ENCODE measurements around the gene DPY19L1. TPM values are rescaled to one million over a fixed set of nuclear protein-coding genes. Genes with fewer than 3 reads are reported as not detected.
"Not testable (repeated sequence)": the region's sequence is repeated elsewhere in the genome, so short reads cannot be mapped to it uniquely, and the experiment has no call there.

The DPY19L1 gene
- total RNA-seq, 4 donors from 2014 or later: 3.8 to 7.3 (median 5.0) TPM

GRCh38 chr7:34931739-34932138, 105.5 kb downstream of the DPY19L1 start:
- 95 to 98% methylated on average over 1 of the region's 1 CpG for WGBS, 2 donors
- TF ChIP-seq POLR2A (IDR thresholded peaks at IDR 0.05) (no peak), CTCF (IDR thresholded peaks at IDR 0.05) (no peak)
- DNase-seq (ENCODE audit: low spot score in 2 of 2): no peak
- intact Hi-C loops (cut with DNase I; ENCODE audit: low total_unique reads): no loop called here
- no peak overlapping the region for H3K4me3 ChIP-seq (ENCODE audit: low read depth, poor library complexity, severe bottlenecking)

GRCh38 chr7:34929783-34930182, 107.5 kb downstream of the DPY19L1 start:
- DNase-seq (ENCODE audit: low spot score in 2 of 2); H3K4me3 ChIP-seq (ENCODE audit: low read depth, poor library complexity, severe bottlenecking); intact Hi-C loops (cut with DNase I; ENCODE audit: low total_unique reads): not testable (repeated sequence)
- WGBS, 2 donors: 76 to 85% methylated on average over 6 of the region's 6 CpGs

GRCh38 chr7:34928560-34928959, 108.7 kb downstream of the DPY19L1 start:
- WGBS, 2 donors: 77 to 81% methylated on average over 1 of the region's 1 CpG
- no peak overlapping the region for H3K4me3 ChIP-seq (ENCODE audit: low read depth, poor library complexity, severe bottlenecking)
- TF ChIP-seq POLR2A (IDR thresholded peaks at IDR 0.05): no peak
- TF ChIP-seq CTCF (IDR thresholded peaks at IDR 0.05): no peak
- intact Hi-C loops (cut with DNase I; ENCODE audit: low total_unique reads): no loop called here
- no peak for DNase-seq (ENCODE audit: low spot score in 2 of 2)

- 58 to 64% methylated on average over 5 of the region's 5 CpGs for WGBS, 2 donors
- intact Hi-C loops (cut with DNase I; ENCODE audit: low total_unique reads): no loop called here
- no peak for DNase-seq (ENCODE audit: low spot score in 2 of 2)
Observed at GRCh38 chr7:34928052-34928451, 109.2 kb downstream of the DPY19L1 start.

GRCh38 chr7:34920470-34920869, 116.8 kb downstream of the DPY19L1 start:
- DNase-seq (ENCODE audit: low spot score in 2 of 2); H3K4me3 ChIP-seq (ENCODE audit: low read depth, poor library complexity, severe bottlenecking); intact Hi-C loops (cut with DNase I; ENCODE audit: low total_unique reads): not testable (repeated sequence)
- 80 to 89% methylated on average over 4 of the region's 4 CpGs for WGBS, 2 donors

More at GRCh38 chr7:34928052-34928451, 109.2 kb downstream of the DPY19L1 start:
- TF ChIP-seq POLR2A (IDR thresholded peaks at IDR 0.05): no peak
- no peak for TF ChIP-seq CTCF (IDR thresholded peaks at IDR 0.05)
- H3K4me3 ChIP-seq (ENCODE audit: low read depth, poor library complexity, severe bottlenecking): no peak overlapping the region

GRCh38 chr7:34919038-34919437, 118.2 kb downstream of the DPY19L1 start:
- H3K4me3 ChIP-seq (ENCODE audit: low read depth, poor library complexity, severe bottlenecking); intact Hi-C loops (cut with DNase I; ENCODE audit: low total_unique reads); DNase-seq (ENCODE audit: low spot score in 2 of 2): not testable (repeated sequence)
- WGBS, 2 donors: 70 to 73% methylated on average over 2 of the region's 2 CpGs

- 19 to 21% methylated on average over 4 to 6 of the region's 6 CpGs for WGBS, 2 donors
- DNase-seq (ENCODE audit: low spot score in 2 of 2); intact Hi-C loops (cut with DNase I; ENCODE audit: low total_unique reads); H3K4me3 ChIP-seq (ENCODE audit: low read depth, poor library complexity, severe bottlenecking): not testable (repeated sequence)
Observed at GRCh38 chr7:34918198-34918861, 119.0 kb downstream of the DPY19L1 start.

- intact Hi-C loops (cut with DNase I; ENCODE audit: low total_unique reads): not testable (repeated sequence)
Observed at GRCh38 chr7:34917515-34917914, 119.8 kb downstream of the DPY19L1 start.

More at GRCh38 chr7:34917515-34917914, 119.8 kb downstream of the DPY19L1 start:
- not testable (repeated sequence) for H3K4me3 ChIP-seq (ENCODE audit: low read depth, poor library complexity, severe bottlenecking); DNase-seq (ENCODE audit: low spot score in 2 of 2)
- WGBS, 2 donors: 73 to 77% methylated on average over 4 of the region's 4 CpGs
